ENCODE results near the gene DPYSL4.

DNA sequence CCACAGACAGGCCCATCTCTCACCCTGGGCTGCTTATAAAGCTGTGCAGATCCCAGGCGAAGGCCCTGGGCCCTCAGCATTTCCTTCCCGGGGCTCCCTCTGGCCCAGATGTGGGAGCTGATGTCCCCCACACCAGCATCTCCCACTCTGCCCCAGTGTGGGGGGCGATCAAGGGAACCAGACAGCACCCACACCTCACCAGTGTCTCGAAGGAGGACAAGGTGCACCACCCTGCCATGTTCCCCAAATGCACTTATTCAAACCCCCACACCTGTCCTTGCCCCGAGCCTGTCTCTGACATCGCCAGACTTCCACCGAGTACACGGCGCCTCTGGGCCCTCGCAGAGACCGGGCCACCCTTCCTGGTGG is 19.6 kb downstream of the DPYSL4 start:
- TF ChIP-seq POLR2A (IDR thresholded peaks at IDR 0.05; ENCODE audit: low read depth, low read length) (no peak), POLR2AphosphoS5 (IDR thresholded peaks at IDR 0.05; ENCODE audit: low read depth, low read length) (no peak), TAF1 (IDR thresholded peaks at IDR 0.05; ENCODE audit: low read depth, low read length) (no peak)

Measured in GM12891 (cell line).